T-cell (primary cell): ENCODE results near the gene TBX15. TPM values are rescaled to one million over a fixed set of nuclear protein-coding genes. Genes with fewer than 3 reads are reported as not detected.

ENCODE experiments used
- ATAC-seq, 4 experiments: fragments of 200-7000 bp in 3 of 4; fragments of 150-1000 bp in 1 of 4; cut with Tn5 transposase; replicated peaks in 1 of 4; 1 replicate in 3 of 4; 2 replicates in 1 of 4; pipeline ENCODE4 v1.10.0; 2021; ENCODE audit warnings: moderate library complexity in 3 of 4, mild to moderate bottlenecking in 2 of 4, moderate number of reproducible peaks in 1 of 4
- CTCF ChIA-PET, 2 donors: fragments of 300-600 bp; sonication (Branson Sonifier 250); formaldehyde crosslinking; loops; one replicate each; lab custom pipeline; 2022; ENCODE audit warnings: antibody characterized with exemption in 2 of 2; lab: Charles Lee
- POLR2A ChIA-PET, 2 donors: fragments of 300-600 bp; sonication (Branson Sonifier 250); formaldehyde crosslinking; loops; one replicate each; lab custom pipeline; 2022; ENCODE audit warnings: antibody characterized with exemption in 2 of 2; lab: Charles Lee
- DNase-seq, 35 experiments: peaks; one replicate each; pipeline versions ENCODE4 v3.0.0 to v3.0.0-alpha.2; 2013 to 2023
- H3K27ac ChIP-seq: one replicate; pipeline ENCODE4 v1.5.1; 2013; ENCODE audit warnings: low read length
- H3K27me3 ChIP-seq, 2 experiments: replicated peaks in 1 of 2; 1 replicate in 1 of 2; 2 replicates in 1 of 2; pipeline versions ENCODE4 v1.6.1 to v1.7.0; 2013; ENCODE audit warnings: low read length in 1 of 2, mixed read lengths in 1 of 2; ENCODE audit not compliant: control insufficient read depth in 2 of 2, insufficient read depth in 2 of 2; ENCODE audit errors: extremely low read depth in 1 of 2
- H3K36me3 ChIP-seq, 2 donors: 1 replicate in 1 of 2; 2 replicates in 1 of 2; pipeline versions ENCODE4 v1.6.1 to v1.7.0; 2013; ENCODE audit warnings: low read length in 1 of 2; ENCODE audit not compliant: control insufficient read depth in 2 of 2, insufficient read depth in 1 of 2; ENCODE audit errors: extremely low read depth in 1 of 2
- H3K4me1 ChIP-seq, 2 experiments: 1 replicate in 1 of 2; 2 replicates in 1 of 2; pipeline versions ENCODE4 v1.6.1 to v1.7.0; 2013; ENCODE audit warnings: low read length in 2 of 2, mixed read lengths in 1 of 2; ENCODE audit not compliant: insufficient read depth in 2 of 2, control insufficient read depth in 1 of 2; ENCODE audit errors: extremely low read depth in 1 of 2
- H3K4me3 ChIP-seq, 2 donors: 1 replicate in 1 of 2; 2 replicates in 1 of 2; pipeline versions ENCODE4 v1.5.1 to v1.7.0; 2013; ENCODE audit warnings: mild to moderate bottlenecking in 2 of 2, low read length in 1 of 2, moderate library complexity in 1 of 2; ENCODE audit not compliant: control insufficient read depth in 1 of 2; ENCODE audit errors: extremely low read depth in 1 of 2
- H3K9me3 ChIP-seq: 2 replicates; pipeline ENCODE4 v1.7.0; 2013
- H3K27ac Mint-ChIP-seq, 2 donors: one replicate each; pipeline ENCODE4 v1.8.0; 2020 to 2021; ENCODE audit warnings: mild to moderate bottlenecking in 2 of 2, mixed read lengths in 2 of 2
- H3K27me3 Mint-ChIP-seq, 2 donors: one replicate each; pipeline ENCODE4 v1.8.0; 2021 to 2022; ENCODE audit warnings: mixed read lengths in 2 of 2
- H3K36me3 Mint-ChIP-seq: one replicate; pipeline ENCODE4 v1.8.0; 2021; ENCODE audit warnings: mixed read lengths
- H3K4me1 Mint-ChIP-seq, 3 donors: one replicate each; pipeline ENCODE4 v1.8.0; 2020 to 2022; ENCODE audit warnings: mixed read lengths in 3 of 3, mild to moderate bottlenecking in 1 of 3
- H3K4me3 Mint-ChIP-seq, 3 donors: one replicate each; pipeline ENCODE4 v1.8.0; 2020 to 2022; ENCODE audit warnings: mild to moderate bottlenecking in 3 of 3, mixed read lengths in 3 of 3, moderate library complexity in 3 of 3
- H3K9me3 Mint-ChIP-seq, 3 donors: one replicate each; pipeline ENCODE4 v1.8.0; 2020 to 2022; ENCODE audit warnings: mixed read lengths in 3 of 3
- WGBS: methylation state at CpG from one replicate; pipeline ENCODE4 v1.1.5; 2013; ENCODE audit warnings: missing lambda C conversion rate; ENCODE audit not compliant: insufficient coverage; 5-methylcytosine and 5-hydroxymethylcytosine counted together
- total RNA-seq, 35 experiments: library from RNA in 6 of 35; stranded (reverse) in 6 of 35; fragments of 120-200 nt in 1 of 35; gene quantifications; one replicate each; pipeline versions ENCODE4 v1.2.1 to v1.2.4 and lab custom pipeline; 2013 to 2026

The TBX15 gene
- total RNA-seq, 5 donors from 2014 or later (not counting 1 experiment from before 2014, with no cell fraction given): 0.12 TPM; not detected in 4

- Histone ChIP-seq H3K36me3 (no peaks in the 10 kb centered on the region), H3K4me1 (no peaks in the 10 kb centered on the region), H3K27me3 (no peaks in the 10 kb centered on the region), H3K27ac (no peak overlapping the region), H3K9me3 (no peaks in the 10 kb centered on the region), H3K4me3 (no peak overlapping the region)
- Mint-ChIP-seq H3K27me3 (peaks cover 0 to 4% of the 10 kb centered on the region in 2 donors), H3K36me3 (no peaks in the 10 kb centered on the region), H3K4me3 (no peak overlapping the region), H3K4me1 (no peaks in the 10 kb centered on the region), H3K9me3 (peaks cover 0 to 5% (median 4%) of the 10 kb centered on the region in 3 donors), H3K27ac (no peak overlapping the region)
- ATAC-seq: no peak
- DNase-seq: no peak
- ChIA-PET CTCF (no interaction called here), POLR2A (no interaction called here)
- no CpG with 5 or more reads among the region's 2 CpGs for WGBS
Measured at GRCh38 chr1:118947790-118948189, 40.4 kb downstream of the TBX15 start.

- Mint-ChIP-seq H3K27me3 (peaks cover 0 to 4% of the 10 kb centered on the region in 2 donors), H3K9me3 (peaks cover 0 to 5% (median 4%) of the 10 kb centered on the region in 3 donors), H3K4me1 (no peaks in the 10 kb centered on the region), H3K4me3 (no peak overlapping the region), H3K27ac (no peak overlapping the region), H3K36me3 (no peaks in the 10 kb centered on the region)
- 60% methylated on average over 1 of the region's 3 CpGs for WGBS
- ChIA-PET POLR2A (no interaction called here), CTCF (no interaction called here)
- Histone ChIP-seq H3K36me3 (no peaks in the 10 kb centered on the region), H3K27ac (no peak overlapping the region), H3K27me3 (no peaks in the 10 kb centered on the region), H3K9me3 (no peaks in the 10 kb centered on the region), H3K4me1 (no peaks in the 10 kb centered on the region), H3K4me3 (no peak overlapping the region)
- no peak for DNase-seq
- no peak for ATAC-seq
Measured at GRCh38 chr1:118947003-118947765, 41.0 kb downstream of the TBX15 start.

- DNase-seq (no peak), ATAC-seq (no peak)
- H3K27me3 Mint-ChIP-seq: peaks cover 0 to 4% of the 10 kb centered on the region in 2 donors
- POLR2A ChIA-PET: no interaction called here
- no peak overlapping the region for H3K27ac Mint-ChIP-seq
- H3K9me3 Mint-ChIP-seq: peaks cover 0 to 9% (median 7%) of the 10 kb centered on the region in 3 donors
- CTCF ChIA-PET: no interaction called here
- H3K36me3 Mint-ChIP-seq: no peaks in the 10 kb centered on the region
- H3K4me1 ChIP-seq: no peaks in the 10 kb centered on the region
- WGBS: 60% methylated on average over 1 of the region's 1 CpG
- no peak overlapping the region for H3K4me3 ChIP-seq
- H3K9me3 ChIP-seq: no peaks in the 10 kb centered on the region
- no peaks in the 10 kb centered on the region for H3K36me3 ChIP-seq
- no peaks in the 10 kb centered on the region for H3K4me1 Mint-ChIP-seq
- H3K4me3 Mint-ChIP-seq: no peak overlapping the region
- H3K27me3 ChIP-seq: no peaks in the 10 kb centered on the region
- H3K27ac ChIP-seq: no peak overlapping the region
Measured at GRCh38 chr1:118945489-118945888, 42.7 kb downstream of the TBX15 start.

GRCh38 chr1:118944546-118944945 is 43.6 kb downstream of the TBX15 start:
- no peak overlapping the region for H3K4me3 ChIP-seq
- Mint-ChIP-seq H3K27me3 (peaks cover 0 to 4% of the 10 kb centered on the region in 2 donors), H3K27ac (no peak overlapping the region), H3K36me3 (no peaks in the 10 kb centered on the region), H3K9me3 (peaks cover 0 to 9% (median 6%) of the 10 kb centered on the region in 3 donors), H3K4me3 (no peak overlapping the region), H3K4me1 (no peaks in the 10 kb centered on the region)
- no peak for ATAC-seq
- H3K9me3 ChIP-seq: no peaks in the 10 kb centered on the region
- no peak for DNase-seq
- CTCF ChIA-PET: no interaction called here
- H3K4me1 ChIP-seq: no peaks in the 10 kb centered on the region
- no peak overlapping the region for H3K27ac ChIP-seq
- POLR2A ChIA-PET: no interaction called here
- WGBS: 0% methylated on average over 2 of the region's 4 CpGs
- no peaks in the 10 kb centered on the region for H3K27me3 ChIP-seq
- no peaks in the 10 kb centered on the region for H3K36me3 ChIP-seq

GRCh38 chr1:118944133-118944532 is 44.0 kb downstream of the TBX15 start:
- H3K36me3 Mint-ChIP-seq: no peaks in the 10 kb centered on the region
- no peaks in the 10 kb centered on the region for H3K4me1 ChIP-seq
- CTCF ChIA-PET: no interaction called here
- no peak for DNase-seq
- no peaks in the 10 kb centered on the region for H3K9me3 ChIP-seq
- 0% methylated on average over 1 of the region's 2 CpGs for WGBS
- peaks cover 0 to 4% of the 10 kb centered on the region in 2 donors for H3K27me3 Mint-ChIP-seq
- H3K9me3 Mint-ChIP-seq: peaks cover 0 to 9% (median 6%) of the 10 kb centered on the region in 3 donors
- H3K27me3 ChIP-seq: no peaks in the 10 kb centered on the region
- no peak overlapping the region for H3K27ac ChIP-seq
- H3K4me3 ChIP-seq: no peak overlapping the region
- ATAC-seq: no peak
- H3K27ac Mint-ChIP-seq: no peak overlapping the region
- POLR2A ChIA-PET: no interaction called here
- no peak overlapping the region for H3K4me3 Mint-ChIP-seq
- H3K4me1 Mint-ChIP-seq: no peaks in the 10 kb centered on the region
- no peaks in the 10 kb centered on the region for H3K36me3 ChIP-seq

GRCh38 chr1:118940957-118941356 is 47.2 kb downstream of the TBX15 start:
- DNase-seq (no peak), ATAC-seq (no peak)
- no peak overlapping the region for H3K4me3 Mint-ChIP-seq
- Histone ChIP-seq H3K27me3 (no peaks in the 10 kb centered on the region), H3K4me3 (no peak overlapping the region), H3K36me3 (no peaks in the 10 kb centered on the region), H3K27ac (no peak overlapping the region), H3K4me1 (no peaks in the 10 kb centered on the region), H3K9me3 (no peaks in the 10 kb centered on the region)
- peaks cover 0 to 7% (median 6%) of the 10 kb centered on the region in 3 donors for H3K9me3 Mint-ChIP-seq
- H3K27me3 Mint-ChIP-seq: no peaks in the 10 kb centered on the region
- no peak overlapping the region for H3K27ac Mint-ChIP-seq
- H3K4me1 Mint-ChIP-seq: no peaks in the 10 kb centered on the region
- H3K36me3 Mint-ChIP-seq: no peaks in the 10 kb centered on the region
- POLR2A ChIA-PET: no interaction called here
- 67% methylated on average over 1 of the region's 3 CpGs for WGBS
- CTCF ChIA-PET: no interaction called here
